Right renal pelvis (tissue), 4 donors: ENCODE data around the gene NUDT4B. TPM values are rescaled to one million over a fixed set of nuclear protein-coding genes. Genes with fewer than 3 reads are reported as not detected.
"Not testable (repeated sequence)": the region's sequence is repeated elsewhere in the genome, so short reads cannot be mapped to it uniquely, and the experiment has no call there.

Experiments
- DNase-seq, 4 donors: peaks; one replicate each; pipeline ENCODE4 v3.0.0-alpha.2; 2013; ENCODE audit warnings: low read depth in 4 of 4, low spot score in 3 of 4, missing footprints in 1 of 4
- polyA plus RNA-seq, 4 donors: library from polyadenylated mRNA; unstranded; fragments of 120-200 nt; gene quantifications; one replicate each; pipeline ENCODE4 v1.2.1, GENCODE V29; 2013; ENCODE audit not compliant: insufficient read length in 4 of 4

The NUDT4B gene
- 1 to 10 TPM in 3 of 4 donors, under 1 TPM in 1; 0.71 to 3.5 (median 1.4) TPM for polyA plus RNA-seq

- DNase-seq, result not testable (repeated sequence)
These were observed at the start of gene NUDT4B for GRCh38 chr1:148748563-148749334. Gene NUDT4B, plus strand, starts transcription at chr1:148748774. Its CDS starts 179 bp downstream, at chr1:148748953.

- not testable (repeated sequence) for DNase-seq
These were observed 49.2 kb upstream of the NUDT4B start for GRCh38 chr1:148699357-148699756.

GRCh38 chr1:148702242-148702641 is 46.3 kb upstream of the NUDT4B start:
- not testable (repeated sequence) for DNase-seq

GRCh38 chr1:148703973-148704591 is 44.5 kb upstream of the NUDT4B start:
- not testable (repeated sequence) for DNase-seq

- not testable (repeated sequence) for DNase-seq
These were observed 43.1 kb upstream of the NUDT4B start for GRCh38 chr1:148705316-148705948.

GRCh38 chr1:148708779-148709333 is 39.7 kb upstream of the NUDT4B start:
- DNase-seq, result not testable (repeated sequence)

GRCh38 chr1:148710772-148711523 is 37.6 kb upstream of the NUDT4B start:
- DNase-seq, result not testable (repeated sequence)

GRCh38 chr1:148712353-148712752 is 36.2 kb upstream of the NUDT4B start:
- not testable (repeated sequence) for DNase-seq

GRCh38 chr1:148715518-148715917 is 33.1 kb upstream of the NUDT4B start:
- DNase-seq, result not testable (repeated sequence)

GRCh38 chr1:148716966-148717520 is 31.5 kb upstream of the NUDT4B start:
- DNase-seq, result not testable (repeated sequence)

GRCh38 chr1:148720918-148721317 is 27.7 kb upstream of the NUDT4B start:
- not testable (repeated sequence) for DNase-seq

- DNase-seq, result not testable (repeated sequence)
These were observed 25.8 kb upstream of the NUDT4B start for GRCh38 chr1:148722758-148723157.

- not testable (repeated sequence) for DNase-seq
These were observed 25.1 kb upstream of the NUDT4B start for GRCh38 chr1:148723515-148723914.

- DNase-seq, result not testable (repeated sequence)
These were observed 23.7 kb upstream of the NUDT4B start for GRCh38 chr1:148724872-148725271.

- DNase-seq, result not testable (repeated sequence)
These were observed 20.7 kb upstream of the NUDT4B start for GRCh38 chr1:148727862-148728261.

GRCh38 chr1:148729128-148729527 is 19.4 kb upstream of the NUDT4B start:
- DNase-seq, result not testable (repeated sequence)

GRCh38 chr1:148729541-148729940 is 19.0 kb upstream of the NUDT4B start:
- not testable (repeated sequence) for DNase-seq

GRCh38 chr1:148732277-148732676 is 16.3 kb upstream of the NUDT4B start:
- DNase-seq, result not testable (repeated sequence)

- DNase-seq, result not testable (repeated sequence)
These were observed 14.8 kb upstream of the NUDT4B start for GRCh38 chr1:148733585-148734310.
